HS-5 (cell line): Measurements from ENCODE around the gene ZNF138.
A peak's percentile ranks its signal among the peaks of the same experiment; 100 is the strongest.
"Not testable (repeated sequence)": the region's sequence is repeated elsewhere in the genome, so short reads cannot be mapped to it uniquely, and the experiment has no call there.

Experiments used
- DNase-seq: peaks from one replicate; pipeline ENCODE4 v3.0.0-alpha.2; 2012; ENCODE audit warnings: low read depth

Gene ZNF138

GRCh38 chr7:64794171-64794844, at the start of gene ZNF138:
TSS of gene ZNF138 (plus strand) at chr7:64794428. CDS start at chr7:64794569, 141 bp downstream.
- peak; percentile 73 for DNase-seq

- no peak for DNase-seq
Measured at GRCh38 chr7:64744680-64745079, 49.5 kb upstream of the ZNF138 start.

- DNase-seq, result no peak
Measured at GRCh38 chr7:64747802-64748201, 46.4 kb upstream of the ZNF138 start.

GRCh38 chr7:64753032-64753431, 41.2 kb upstream of the ZNF138 start:
- no peak for DNase-seq

GRCh38 chr7:64755865-64756264, 38.4 kb upstream of the ZNF138 start:
- DNase-seq, result no peak

- no peak for DNase-seq
Measured at GRCh38 chr7:64758151-64758550, 36.1 kb upstream of the ZNF138 start.

- no peak for DNase-seq
Measured at GRCh38 chr7:64768824-64769223, 25.4 kb upstream of the ZNF138 start.

GRCh38 chr7:64774204-64774842, 19.9 kb upstream of the ZNF138 start:
- no peak for DNase-seq

GRCh38 chr7:64775289-64775688, 18.9 kb upstream of the ZNF138 start:
- DNase-seq, result no peak

- DNase-seq, result not testable (repeated sequence)
Measured at GRCh38 chr7:64784842-64785241, 9.4 kb upstream of the ZNF138 start.

GRCh38 chr7:64787295-64787694, 6.9 kb upstream of the ZNF138 start:
- DNase-seq, result no peak

- DNase-seq, result not testable (repeated sequence)
Measured at GRCh38 chr7:64789241-64789640, 5.0 kb upstream of the ZNF138 start.

- DNase-seq, result no peak
Measured at GRCh38 chr7:64793106-64793755, 997 bp upstream of the ZNF138 start.

- no peak for DNase-seq
Measured at GRCh38 chr7:64795176-64795575, 948 bp downstream of the ZNF138 start.

GRCh38 chr7:64799169-64799568, 4.9 kb downstream of the ZNF138 start:
- DNase-seq, result not testable (repeated sequence)

GRCh38 chr7:64802699-64803098, 8.5 kb downstream of the ZNF138 start:
- DNase-seq, result no peak

- no peak for DNase-seq
Measured at GRCh38 chr7:64807731-64808365, 13.6 kb downstream of the ZNF138 start.

GRCh38 chr7:64811767-64812166, 17.5 kb downstream of the ZNF138 start:
- DNase-seq, result no peak

GRCh38 chr7:64830926-64831325, 36.7 kb downstream of the ZNF138 start:
- no peak for DNase-seq

- DNase-seq, result no peak
Measured at GRCh38 chr7:64832136-64832535, 37.9 kb downstream of the ZNF138 start.

GRCh38 chr7:64834989-64835388, 40.8 kb downstream of the ZNF138 start:
- no peak for DNase-seq

- DNase-seq, result not testable (repeated sequence)
Measured at GRCh38 chr7:64835856-64836255, 41.6 kb downstream of the ZNF138 start.

- not testable (repeated sequence) for DNase-seq
Measured at GRCh38 chr7:64838051-64838450, 43.8 kb downstream of the ZNF138 start.
